GM23338 (cell line): ENCODE measurements around the gene USP48. TPM values are rescaled to one million over a fixed set of nuclear protein-coding genes. Genes with fewer than 3 reads are reported as not detected.

Experiments used
- ATAC-seq: fragments of 200-7000 bp; cut with Tn5 transposase; 3 replicates; pipeline ENCODE4 v1.9.1; 2020
- DNase-seq: peaks from one replicate; pipeline ENCODE4 v3.0.0-alpha.2; 2015; ENCODE audit warnings: low spot score
- H2AFZ ChIP-seq: fragments of 200-600 bp; sonication (generic); 2 replicates; pipeline ENCODE4 v1.8.0; 2016; ENCODE audit warnings: antibody characterized with exemption, mild to moderate bottlenecking, moderate library complexity
- H3F3A ChIP-seq: fragments of 200-600 bp; sonication (generic); replicated peaks from 2 replicates; pipeline ENCODE4 v1.8.0; 2017; ENCODE audit warnings: antibody characterized with exemption, mixed run types, low read depth
- H3K27ac ChIP-seq: fragments of 200-600 bp; sonication (generic); 2 replicates; pipeline ENCODE4 v1.6.1; 2016; ENCODE audit warnings: low read depth
- H3K27me3 ChIP-seq: fragments of 200-600 bp; sonication (generic); 2 replicates; pipeline ENCODE4 v1.8.0; 2016; ENCODE audit warnings: mild to moderate bottlenecking, mixed run types, moderate library complexity; ENCODE audit not compliant: insufficient read depth
- H3K36me3 ChIP-seq: fragments of 200-600 bp; sonication (generic); 2 replicates; pipeline ENCODE4 v1.8.0; 2016; ENCODE audit warnings: mild to moderate bottlenecking; ENCODE audit not compliant: insufficient read depth
- H3K4me1 ChIP-seq: fragments of 200-600 bp; sonication (generic); 2 replicates; pipeline ENCODE4 v1.8.0; 2016; ENCODE audit warnings: mild to moderate bottlenecking, moderate library complexity; ENCODE audit not compliant: insufficient read depth
- H3K4me2 ChIP-seq: fragments of 200-600 bp; sonication (generic); 2 replicates; pipeline ENCODE4 v1.7.1; 2017; ENCODE audit warnings: mixed run types
- H3K4me3 ChIP-seq: fragments of 200-600 bp; sonication (generic); 2 replicates; pipeline ENCODE4 v1.6.1; 2016; ENCODE audit warnings: mixed run types
- H3K79me2 ChIP-seq: fragments of 200-600 bp; sonication (generic); replicated peaks from 2 replicates; pipeline ENCODE4 v1.8.0; 2017; ENCODE audit warnings: mild to moderate bottlenecking; ENCODE audit not compliant: insufficient read depth
- H3K9me2 ChIP-seq: fragments of 200-600 bp; sonication (generic); 2 replicates; pipeline ENCODE4 v1.8.0; 2017; ENCODE audit not compliant: insufficient read depth
- H4K20me1 ChIP-seq: fragments of 200-600 bp; sonication (generic); replicated peaks from 2 replicates; pipeline ENCODE4 v1.8.0; 2017; ENCODE audit warnings: mild to moderate bottlenecking; ENCODE audit not compliant: insufficient read depth
- H3K27ac Mint-ChIP-seq: 2 replicates; pipeline ENCODE4 v1.8.0; 2020; ENCODE audit warnings: inconsistent platforms, mild to moderate bottlenecking, moderate library complexity, mixed read lengths
- H3K27me3 Mint-ChIP-seq: 3 replicates; pipeline ENCODE4 v1.8.0; 2022; ENCODE audit warnings: low read depth, mild to moderate bottlenecking, moderate library complexity, mixed read lengths, inconsistent platforms; ENCODE audit not compliant: insufficient read depth, poor library complexity
- H3K36me3 Mint-ChIP-seq: 3 replicates; pipeline ENCODE4 v1.8.0; 2021; ENCODE audit warnings: low read depth, mild to moderate bottlenecking, inconsistent platforms, moderate library complexity, mixed read lengths
- H3K4me1 Mint-ChIP-seq: 3 replicates; pipeline ENCODE4 v1.8.0; 2020; ENCODE audit warnings: mild to moderate bottlenecking, inconsistent platforms, mixed read lengths
- H3K4me3 Mint-ChIP-seq: 3 replicates; pipeline ENCODE4 v1.8.0; 2021; ENCODE audit warnings: moderate library complexity, mild to moderate bottlenecking, inconsistent platforms, mixed read lengths
- H3K9me3 Mint-ChIP-seq: 3 replicates; pipeline ENCODE4 v1.8.0; 2020; ENCODE audit warnings: moderate library complexity, mild to moderate bottlenecking, inconsistent platforms, mixed read lengths
- CREB1 ChIP-seq: fragments of 250-450 bp; sonication (Bioruptor Pico); IDR thresholded peaks from 2 replicates; pipeline ENCODE4 v1.5.0; 2020; ENCODE audit warnings: low read depth, mild to moderate bottlenecking, moderate library complexity
- CTCF ChIP-seq, 2 experiments: fragments of 200-600 bp in 1 of 2; sonication (generic) in 1 of 2; conservative IDR thresholded peaks; 2 replicates each; pipeline versions ENCODE4 v1.5.1 to v1.6.1; 2016 to 2017; ENCODE audit warnings: antibody characterized with exemption in 2 of 2, low read depth in 2 of 2, mild to moderate bottlenecking in 2 of 2, moderate library complexity in 1 of 2
- ETS1 ChIP-seq: IDR thresholded peaks from 2 replicates; pipeline ENCODE4 v1.6.1; 2016; ENCODE audit warnings: antibody characterized with exemption
- EZH2 ChIP-seq: fragments of 200-600 bp; sonication (generic); IDR thresholded peaks from one replicate; pipeline ENCODE4 v1.8.0; 2017; ENCODE audit warnings: antibody characterized with exemption, mild to moderate bottlenecking, low read depth; ENCODE audit not compliant: unreplicated experiment
- EZH2phosphoT487 ChIP-seq: fragments of 200-600 bp; sonication (generic); IDR thresholded peaks from one replicate; pipeline ENCODE4 v1.8.1; 2018; ENCODE audit warnings: antibody characterized with exemption; ENCODE audit not compliant: unreplicated experiment
- JUNB ChIP-seq: IDR thresholded peaks from one replicate; pipeline ENCODE4 v1.6.1; 2016; ENCODE audit warnings: antibody characterized with exemption; ENCODE audit not compliant: unreplicated experiment
- NANOG ChIP-seq: IDR thresholded peaks from 2 replicates; pipeline ENCODE4 v1.6.1; 2016; ENCODE audit warnings: antibody characterized with exemption, borderline replicate concordance
- POLR2AphosphoS5 ChIP-seq: IDR thresholded peaks from 2 replicates; pipeline ENCODE4 v1.6.1; 2016; ENCODE audit warnings: antibody characterized with exemption, low read depth
- STAT1 ChIP-seq: IDR thresholded peaks from one replicate; pipeline ENCODE4 v1.6.1; 2016; ENCODE audit warnings: antibody characterized with exemption; ENCODE audit not compliant: unreplicated experiment
- ZNF331 ChIP-seq: fragments of 250-450 bp; sonication (Bioruptor Pico); IDR thresholded peaks from 2 replicates; pipeline ENCODE4 v1.5.0; 2020; ENCODE audit warnings: low read depth, mild to moderate bottlenecking, moderate library complexity
- ZNF462 ChIP-seq: fragments of 250-450 bp; sonication (Bioruptor Pico); IDR thresholded peaks from 2 replicates; pipeline ENCODE4 v1.5.0; 2020; ENCODE audit warnings: mild to moderate bottlenecking, moderate library complexity
- polyA plus RNA-seq: library from polyadenylated mRNA; unstranded; fragments of >200 nt; fragmentation: Nextera tagmentation; extraction: Ambion mirVana; gene quantifications from 2 replicates; pipeline ENCODE4 v1.2.1, GENCODE V29; 2016
- total RNA-seq: library from RNA; depleted of rRNA; stranded (reverse); fragments of >200 nt; shearing (Covaris generic); gene quantifications from 2 replicates; pipeline ENCODE4 v1.2.3, GENCODE V29; 2014

Gene USP48
- total and polyA plus RNA-seq, 2 experiments from 2014 or later: 85.9 to 151 TPM

- Histone ChIP-seq H3K4me1 (peaks cover 29% of the 10 kb centered on the region), H3K4me3 (no peak overlapping the region), H3K36me3 (peaks cover 17% of the 10 kb centered on the region), H3K27ac (peak overlapping the region; percentile 33; the same call in 1 of the 2 replicates), H3K79me2 (no peaks in the 10 kb centered on the region), H3K27me3 (no peaks in the 10 kb centered on the region), H2AFZ (no peak overlapping the region), H4K20me1 (peaks cover 5% of the 10 kb centered on the region; the same call in 1 of the 2 replicates), H3F3A (no peaks in the 10 kb centered on the region), H3K9me2 (no peaks in the 10 kb centered on the region), H3K4me2 (no peak overlapping the region)
- Mint-ChIP-seq H3K27ac (peak overlapping the region; percentile 75), H3K27me3 (no peaks in the 10 kb centered on the region), H3K36me3 (peaks cover 41% of the 10 kb centered on the region), H3K4me1 (peaks cover 33% of the 10 kb centered on the region), H3K4me3 (no peak overlapping the region), H3K9me3 (no peaks in the 10 kb centered on the region)
- TF ChIP-seq JUNB (no peak), CREB1 (CRISPR knock-in tag) (no peak), ZNF331 (CRISPR knock-in tag) (no peak), EZH2 (no peak)
- no peak for DNase-seq
- ATAC-seq: no peak; the same call in 2 of the 3 replicates
These were observed 77.5 kb downstream of the USP48 start for GRCh38 chr1:21705303-21705980.

- Histone ChIP-seq H3K27me3 (no peaks in the 10 kb centered on the region), H3K79me2 (no peaks in the 10 kb centered on the region), H2AFZ (no peak overlapping the region), H4K20me1 (peaks cover 5% of the 10 kb centered on the region; the same call in 1 of the 2 replicates), H3K4me2 (no peak overlapping the region), H3K4me3 (no peak overlapping the region), H3K36me3 (peaks cover 22% of the 10 kb centered on the region), H3K4me1 (peaks cover 29% of the 10 kb centered on the region), H3K27ac (no peak overlapping the region), H3F3A (no peaks in the 10 kb centered on the region), H3K9me2 (no peaks in the 10 kb centered on the region)
- ATAC-seq: no peak
- peaks cover 50% of the 10 kb centered on the region for H3K36me3 Mint-ChIP-seq
- H3K27ac Mint-ChIP-seq: peak overlapping the region; percentile 58; the same call in 1 of the 2 replicates
- DNase-seq: no peak
- no peaks in the 10 kb centered on the region for H3K9me3 Mint-ChIP-seq
- H3K4me3 Mint-ChIP-seq: no peak overlapping the region
- no peaks in the 10 kb centered on the region for H3K27me3 Mint-ChIP-seq
- H3K4me1 Mint-ChIP-seq: peaks cover 33% of the 10 kb centered on the region
- TF ChIP-seq STAT1 (no peak), EZH2phosphoT487 (no peak), CTCF (conservative IDR thresholded peaks at IDR 0.05; ENCODE audit: low read depth in 2 of 2) (no peak), ETS1 (no peak), CREB1 (CRISPR knock-in tag) (no peak), NANOG (no peak), ZNF462 (CRISPR knock-in tag) (no peak), POLR2AphosphoS5 (no peak)
These were observed 78.8 kb downstream of the USP48 start for GRCh38 chr1:21704145-21704544.
